HCT116 (cell line): ENCODE results near the gene PRMT5. TPM values are rescaled to one million over a fixed set of nuclear protein-coding genes. Genes with fewer than 3 reads are reported as not detected.

Experiments
- ATAC-seq: fragments of 200-7000 bp; cut with Tn5 transposase; 2 replicates; pipeline ENCODE4 v1.9.1; 2020; ENCODE audit warnings: mild to moderate bottlenecking, moderate library complexity
- BruUV-seq: library from RNA; stranded (reverse); fragments of 400-500 nt; replicated peaks from 2 replicates; lab custom pipeline; 2021; lab: Mats Ljungman, UMichigan
- CTCF ChIA-PET: fragments of 300-600 bp; sonication (Branson Sonifier 250); formaldehyde crosslinking; loops from one replicate; lab custom pipeline; 2021; ENCODE audit warnings: antibody characterized with exemption; lab: Charles Lee
- POLR2A ChIA-PET: fragments of 300-600, 350-600 bp; sonication (Branson Sonifier 250); formaldehyde crosslinking; loops from one replicate; lab custom pipeline; 2021; ENCODE audit warnings: antibody characterized with exemption; lab: Charles Lee
- RAD21 ChIA-PET, 2 experiments: fragments of 300-600 bp; sonication (Branson Sonifier 250); formaldehyde crosslinking; loops; one replicate each; lab custom pipeline; 2023; ENCODE audit warnings: low total read pairs in 2 of 2; ENCODE audit not compliant: uncharacterized antibody in 2 of 2, unreplicated experiment in 2 of 2, low non-redundant PET in 1 of 2; lab: Charles Lee
- DNase-seq: peaks from one replicate; pipeline ENCODE4 v3.0.0-alpha.2; 2010; ENCODE audit warnings: low read depth, low spot score
- H2AFZ ChIP-seq: fragments of 200-600 bp; shearing (Covaris generic), sonication (generic); 2 replicates; pipeline ENCODE4 v1.6.1; 2017; ENCODE audit warnings: low read depth, mixed run types, mixed read lengths, antibody characterized with exemption, low read length; ENCODE audit not compliant: poor library complexity, severe bottlenecking
- H3K27ac ChIP-seq: 2 replicates; pipeline ENCODE4 v1.5.1; 2012; ENCODE audit warnings: low read depth, low read length
- H3K27me3 ChIP-seq: fragments of 200-600 bp; sonication (generic); 2 replicates; pipeline ENCODE4 v1.6.1; 2016; ENCODE audit warnings: mixed run types, low read length, mixed read lengths; ENCODE audit not compliant: insufficient read depth
- H3K36me3 ChIP-seq, 2 experiments: fragments of 200-500 bp in 1 of 2; fragments of 200-600 bp in 1 of 2; sonication (Bioruptor generic) in 1 of 2; sonication (generic) in 1 of 2; 2 replicates each; pipeline versions ENCODE4 v1.5.1 to v1.6.1; 2014 to 2016; ENCODE audit warnings: low read length in 2 of 2, inconsistent platforms in 1 of 2, mixed read lengths in 1 of 2, mixed run types in 1 of 2; ENCODE audit not compliant: insufficient read depth in 2 of 2, control insufficient read depth in 1 of 2
- H3K4me1 ChIP-seq, 2 experiments: fragments of 200-600 bp in 1 of 2; sonication (generic) in 1 of 2; 2 replicates each; pipeline versions ENCODE4 v1.5.1 to v1.6.1; 2012 to 2017; ENCODE audit warnings: low read length in 2 of 2, inconsistent platforms in 1 of 2, mild to moderate bottlenecking in 1 of 2, mixed read lengths in 1 of 2, mixed run types in 1 of 2, moderate library complexity in 1 of 2; ENCODE audit not compliant: insufficient read depth in 2 of 2, control insufficient read depth in 1 of 2
- H3K4me2 ChIP-seq: fragments of 200-600 bp; sonication (generic); 2 replicates; pipeline ENCODE4 v1.6.1; 2017; ENCODE audit warnings: mixed run types, low read length, mixed read lengths
- H3K4me3 ChIP-seq, 2 experiments: fragments of 200-600 bp in 1 of 2; sonication (generic) in 1 of 2; replicated peaks in 1 of 2; 2 replicates each; pipeline ENCODE4 v1.5.1; 2011 to 2016; ENCODE audit warnings: low read length in 2 of 2, control low read depth in 1 of 2, low read depth in 1 of 2, mild to moderate bottlenecking in 1 of 2, mixed read lengths in 1 of 2, mixed run types in 1 of 2
- H3K79me2 ChIP-seq: fragments of 200-600 bp; sonication (generic); 2 replicates; pipeline ENCODE4 v1.6.1; 2017; ENCODE audit warnings: mild to moderate bottlenecking, mixed run types, low read length, moderate library complexity, mixed read lengths; ENCODE audit not compliant: insufficient read depth
- H3K9ac ChIP-seq: fragments of 200-600 bp; sonication (generic); 2 replicates; pipeline ENCODE4 v1.6.1; 2016; ENCODE audit warnings: low read length, mixed read lengths
- H3K9me2 ChIP-seq: fragments of 200-600 bp; sonication (generic), shearing (Covaris generic); 2 replicates; pipeline ENCODE4 v1.6.1; 2017; ENCODE audit warnings: mixed run types, mild to moderate bottlenecking, moderate library complexity; ENCODE audit not compliant: insufficient read depth
- H3K9me3 ChIP-seq, 2 experiments: fragments of 200-500 bp in 1 of 2; fragments of 200-600 bp in 1 of 2; sonication (Bioruptor generic) in 1 of 2; sonication (generic) in 1 of 2; 2 replicates each; pipeline ENCODE4 v1.6.1; 2014 to 2017; ENCODE audit warnings: low read length in 2 of 2, mixed read lengths in 2 of 2, inconsistent platforms in 1 of 2, low read depth in 1 of 2, mild to moderate bottlenecking in 1 of 2, mixed run types in 1 of 2, moderate library complexity in 1 of 2; ENCODE audit not compliant: control insufficient read depth in 1 of 2, insufficient read depth in 1 of 2
- H4K20me1 ChIP-seq: fragments of 200-600 bp; sonication (generic), shearing (Covaris generic); 2 replicates; pipeline ENCODE4 v1.6.1; 2017; ENCODE audit warnings: mixed run types, mild to moderate bottlenecking, moderate library complexity; ENCODE audit not compliant: insufficient read depth
- CEBPB ChIP-seq: IDR thresholded peaks from 2 replicates; pipeline ENCODE4 v1.6.1; 2012; ENCODE audit warnings: low read depth
- EGR1 ChIP-seq: IDR thresholded peaks from 2 replicates; pipeline ENCODE4 v1.6.1; 2012; ENCODE audit warnings: low read depth
- EZH2 ChIP-seq: fragments of 200-600 bp; sonication (generic); IDR thresholded peaks from 2 replicates; pipeline ENCODE4 v1.6.1; 2017; ENCODE audit warnings: antibody characterized with exemption, mixed run types
- EZH2phosphoT487 ChIP-seq: fragments of 200-600 bp; IDR thresholded peaks from 2 replicates; pipeline ENCODE4 v1.6.1; 2018; ENCODE audit warnings: antibody characterized with exemption, borderline replicate concordance
- FOSL1 ChIP-seq: IDR thresholded peaks from 2 replicates; pipeline ENCODE4 v1.6.1; 2012; ENCODE audit warnings: low read depth
- RAD21 ChIP-seq: IDR thresholded peaks from 2 replicates; pipeline ENCODE4 v1.6.1; 2012; ENCODE audit warnings: low read depth, mild to moderate bottlenecking
- SP1 ChIP-seq: IDR thresholded peaks from 2 replicates; pipeline ENCODE4 v1.6.1; 2012; ENCODE audit warnings: low read depth
- SRF ChIP-seq: IDR thresholded peaks from 2 replicates; pipeline ENCODE4 v1.6.1; 2012; ENCODE audit warnings: low read depth
- YY1 ChIP-seq: IDR thresholded peaks from 2 replicates; pipeline ENCODE4 v1.6.1; 2011; ENCODE audit warnings: low read length, low read depth, moderate library complexity, mild to moderate bottlenecking; ENCODE audit not compliant: insufficient replicate concordance; ENCODE audit errors: extremely low read depth
- ZFX ChIP-seq: fragments of 450-650 bp; IDR thresholded peaks from 2 replicates; pipeline ENCODE4 v1.6.1; 2017
- intact Hi-C: fragments of 100-400 bp; cut with micrococcal nuclease; formaldehyde crosslinking; loops from 2 replicates; pipeline ENCODE4 v1.10.0; 2022
- total RNA-seq: library from RNA; stranded (reverse); gene quantifications from one replicate; pipeline ENCODE4 v1.2.1, GENCODE V29; 2021; ENCODE audit not compliant: unreplicated experiment

The PRMT5 gene
- total RNA-seq, 1 experiment from 2014 or later = 186 TPM

GRCh38 chr14:22898302-22899090, 30.7 kb downstream of the PRMT5 start:
- H3K27ac ChIP-seq = no peak overlapping the region

GRCh38 chr14:22897357-22897756, 31.8 kb downstream of the PRMT5 start:
- ChIA-PET CTCF (interaction anchor here (1.7 kb wide), 1 partner anchor 75 kb away, joined by 3 read pairs; no protein-coding TSS in a partner anchor), POLR2A (no interaction called here), RAD21 (no interaction called here)
- H3K27me3 ChIP-seq = no peaks in the 10 kb centered on the region
- no peak overlapping the region for H3K27ac ChIP-seq
- no peaks in the 10 kb centered on the region for H4K20me1 ChIP-seq
- peaks cover 0 to 22% of the 10 kb centered on the region in 2 experiments; a peak in 2 of 4 replicates for H3K4me1 ChIP-seq
- no peak for ATAC-seq
- DNase-seq = no peak
- no peaks in the 10 kb centered on the region for H3K9me2 ChIP-seq
- no peak overlapping the region for H2AFZ ChIP-seq
- no peaks in the 10 kb centered on the region for H3K79me2 ChIP-seq
- H3K36me3 ChIP-seq = peaks cover 10 to 14% of the 10 kb centered on the region in 2 experiments; a peak in 3 of 4 replicates
- no peak overlapping the region for H3K9ac ChIP-seq
- no peak overlapping the region for H3K4me2 ChIP-seq
- intact Hi-C loops = no loop called here
- BruUV-seq = no TSS peak
- TF ChIP-seq EZH2phosphoT487 = no peak
- TF ChIP-seq ZFX = no peak
- TF ChIP-seq YY1 = no peak
- TF ChIP-seq CEBPB = no peak
- TF ChIP-seq EZH2 = no peak
- no peak for TF ChIP-seq SP1
- TF ChIP-seq RAD21 = no peak
- no peak overlapping the region for H3K4me3 ChIP-seq
- H3K9me3 ChIP-seq = no peaks in the 10 kb centered on the region

More at GRCh38 chr14:22898302-22899090, 30.7 kb downstream of the PRMT5 start:
- Histone ChIP-seq H3K79me2 (no peaks in the 10 kb centered on the region), H3K4me1 (peaks cover 0 to 22% of the 10 kb centered on the region in 2 experiments; a peak in 2 of 4 replicates), H3K4me3 (no peak overlapping the region), H4K20me1 (no peaks in the 10 kb centered on the region), H3K4me2 (peak overlapping the region; percentile 53), H2AFZ (no peak overlapping the region), H3K9me3 (no peaks in the 10 kb centered on the region), H3K9ac (peak overlapping the region; percentile 16; the same call in 1 of the 2 replicates), H3K36me3 (peaks cover 14 to 21% of the 10 kb centered on the region in 2 experiments; a peak in 3 of 4 replicates), H3K27me3 (no peaks in the 10 kb centered on the region), H3K9me2 (no peaks in the 10 kb centered on the region)
- TF ChIP-seq EGR1 (no peak), FOSL1 (0 out of 2 replicates have a peak, but pooled peaks have one; percentile 23), SRF (peak; percentile 83)
- BruUV-seq = no TSS peak
- DNase-seq (no peak), ATAC-seq (peak; percentile 59)
- RAD21 ChIA-PET = no interaction called here
- CTCF ChIA-PET = interaction anchor here (2.0 to 2.3 kb wide), 2 partner anchors 76 to 245 kb away, joined by 5 to 8 read pairs; no protein-coding TSS in a partner anchor
- POLR2A ChIA-PET = no interaction called here
- intact Hi-C loops = no loop called here
